Astrocyte (in vitro differentiated cells and primary cell): ENCODE data around the gene ZZZ3. TPM values are rescaled to one million over a fixed set of nuclear protein-coding genes. Genes with fewer than 3 reads are reported as not detected.
"Not testable (repeated sequence)": the region's sequence is repeated elsewhere in the genome, so short reads cannot be mapped to it uniquely, and the experiment has no call there.

Experiments used
- DNase-seq: peaks from one replicate; pipeline ENCODE4 v3.0.0-alpha.2; 2010; ENCODE audit warnings: low read depth
- FAIRE-seq: peaks from 2 replicates; lab custom pipeline; 2011; peaks lifted over from hg19 to GRCh38; lab: Jason Lieb, UNC
- H2AFZ ChIP-seq: 2 replicates; pipeline ENCODE4 v1.6.0; 2012; ENCODE audit warnings: low read depth, low read length, inconsistent platforms
- H3K27ac ChIP-seq: 2 replicates; pipeline ENCODE4 v1.5.1; 2011; ENCODE audit warnings: low read depth, low read length, inconsistent platforms
- H3K27me3 ChIP-seq: 2 replicates; pipeline ENCODE4 v1.6.0; 2011; ENCODE audit warnings: low read length, inconsistent platforms; ENCODE audit not compliant: insufficient read depth
- H3K36me3 ChIP-seq: 2 replicates; pipeline ENCODE4 v1.5.1; 2011; ENCODE audit warnings: low read length, inconsistent platforms; ENCODE audit not compliant: insufficient read depth
- H3K4me1 ChIP-seq: 2 replicates; pipeline ENCODE4 v1.5.1; 2011; ENCODE audit warnings: low read length, inconsistent platforms; ENCODE audit not compliant: insufficient read depth
- H3K4me2 ChIP-seq: 2 replicates; pipeline ENCODE4 v1.6.0; 2012; ENCODE audit warnings: low read length, inconsistent platforms
- H3K4me3 ChIP-seq: 2 replicates; pipeline ENCODE4 v1.5.1; 2011; ENCODE audit warnings: low read depth, mild to moderate bottlenecking, low read length, inconsistent platforms; ENCODE audit not compliant: insufficient read depth
- H3K79me2 ChIP-seq: 2 replicates; pipeline ENCODE4 v1.6.0; 2012; ENCODE audit warnings: mild to moderate bottlenecking, low read length, inconsistent platforms; ENCODE audit not compliant: insufficient read depth
- H3K9ac ChIP-seq: 2 replicates; pipeline ENCODE4 v1.6.0; 2012; ENCODE audit warnings: mild to moderate bottlenecking, low read length, inconsistent platforms
- H3K9me3 ChIP-seq: 2 replicates; pipeline ENCODE4 v1.5.1; 2012; ENCODE audit warnings: low read depth, mild to moderate bottlenecking, low read length, inconsistent platforms; ENCODE audit not compliant: insufficient read depth
- H4K20me1 ChIP-seq: 2 replicates; pipeline ENCODE4 v1.6.0; 2012; ENCODE audit warnings: low read length, inconsistent platforms; ENCODE audit not compliant: insufficient read depth
- H3K27ac Mint-ChIP-seq: one replicate; pipeline ENCODE4 v1.8.0; 2021; ENCODE audit warnings: mild to moderate bottlenecking, mixed read lengths; ENCODE audit not compliant: unreplicated experiment
- H3K27me3 Mint-ChIP-seq: one replicate; pipeline ENCODE4 v1.8.0; 2021; ENCODE audit warnings: low read depth, mixed read lengths; ENCODE audit not compliant: unreplicated experiment
- H3K36me3 Mint-ChIP-seq: one replicate; pipeline ENCODE4 v1.8.0; 2021; ENCODE audit warnings: low read depth, mixed read lengths; ENCODE audit not compliant: unreplicated experiment
- H3K4me1 Mint-ChIP-seq: one replicate; pipeline ENCODE4 v1.8.0; 2021; ENCODE audit warnings: low read depth, mixed read lengths; ENCODE audit not compliant: unreplicated experiment
- H3K4me3 Mint-ChIP-seq: one replicate; pipeline ENCODE4 v1.8.0; 2021; ENCODE audit warnings: mild to moderate bottlenecking, moderate library complexity, mixed read lengths; ENCODE audit not compliant: unreplicated experiment
- H3K9me3 Mint-ChIP-seq: one replicate; pipeline ENCODE4 v1.8.0; 2021; ENCODE audit warnings: mild to moderate bottlenecking, mixed read lengths; ENCODE audit not compliant: unreplicated experiment
- EZH2 ChIP-seq: IDR thresholded peaks from 2 replicates; pipeline ENCODE4 v1.6.1; 2012; ENCODE audit warnings: mild to moderate bottlenecking, low read length, inconsistent platforms; ENCODE audit not compliant: insufficient read depth
- total RNA-seq: library from RNA; stranded (reverse); gene quantifications from 2 replicates; pipeline ENCODE4 v1.2.1, GENCODE V29; 2021
- TF ChIP-seq, protein P1 (sequence below): IDR thresholded peaks from 2 replicates; pipeline ENCODE4 v1.5.1; 2011; ENCODE audit warnings: low read depth, mild to moderate bottlenecking, inconsistent platforms, low read length, moderate library complexity; ENCODE audit not compliant: insufficient read depth

Gene ZZZ3
- total RNA-seq, 1 donor from 2014 or later = 48.4 TPM

DNA sequence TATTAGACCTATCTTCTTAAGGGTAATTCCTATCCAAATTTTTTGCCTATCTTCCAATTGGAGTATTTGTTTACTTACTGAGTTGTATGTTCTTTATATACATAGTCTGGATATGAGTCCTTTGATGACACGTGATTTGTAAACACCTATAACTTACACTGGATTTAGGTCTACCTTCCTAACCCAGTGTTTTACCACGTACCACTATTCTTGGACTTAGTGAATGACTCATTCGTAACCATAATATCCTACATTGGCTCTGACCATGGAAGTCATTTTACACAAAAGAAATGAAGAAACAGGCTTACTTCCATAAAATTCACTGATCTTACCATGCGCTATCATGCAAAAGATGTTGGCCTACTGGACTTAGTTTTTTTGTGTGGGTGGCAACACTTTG, 23.9 kb upstream of the ZZZ3 start:
- H3K9me3 ChIP-seq = no peaks in the 10 kb centered on the region
- no peak overlapping the region for H3K4me3 ChIP-seq
- no peak overlapping the region for H3K4me3 Mint-ChIP-seq
- peaks cover 24% of the 10 kb centered on the region for H3K36me3 ChIP-seq
- no peak overlapping the region for H3K9ac ChIP-seq
- no peaks in the 10 kb centered on the region for H3K4me1 ChIP-seq
- peaks cover 6% of the 10 kb centered on the region for H3K36me3 Mint-ChIP-seq
- FAIRE-seq = peak; percentile 84
- TF ChIP-seq, protein P1, sequence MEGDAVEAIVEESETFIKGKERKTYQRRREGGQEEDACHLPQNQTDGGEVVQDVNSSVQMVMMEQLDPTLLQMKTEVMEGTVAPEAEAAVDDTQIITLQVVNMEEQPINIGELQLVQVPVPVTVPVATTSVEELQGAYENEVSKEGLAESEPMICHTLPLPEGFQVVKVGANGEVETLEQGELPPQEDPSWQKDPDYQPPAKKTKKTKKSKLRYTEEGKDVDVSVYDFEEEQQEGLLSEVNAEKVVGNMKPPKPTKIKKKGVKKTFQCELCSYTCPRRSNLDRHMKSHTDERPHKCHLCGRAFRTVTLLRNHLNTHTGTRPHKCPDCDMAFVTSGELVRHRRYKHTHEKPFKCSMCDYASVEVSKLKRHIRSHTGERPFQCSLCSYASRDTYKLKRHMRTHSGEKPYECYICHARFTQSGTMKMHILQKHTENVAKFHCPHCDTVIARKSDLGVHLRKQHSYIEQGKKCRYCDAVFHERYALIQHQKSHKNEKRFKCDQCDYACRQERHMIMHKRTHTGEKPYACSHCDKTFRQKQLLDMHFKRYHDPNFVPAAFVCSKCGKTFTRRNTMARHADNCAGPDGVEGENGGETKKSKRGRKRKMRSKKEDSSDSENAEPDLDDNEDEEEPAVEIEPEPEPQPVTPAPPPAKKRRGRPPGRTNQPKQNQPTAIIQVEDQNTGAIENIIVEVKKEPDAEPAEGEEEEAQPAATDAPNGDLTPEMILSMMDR = no peak
- no peak for TF ChIP-seq EZH2
- H3K4me2 ChIP-seq = no peak overlapping the region
- DNase-seq = no peak
- no peaks in the 10 kb centered on the region for H3K79me2 ChIP-seq
- no peaks in the 10 kb centered on the region for H3K27me3 ChIP-seq
- H3K27ac Mint-ChIP-seq = no peak overlapping the region
- peaks cover 1% of the 10 kb centered on the region for H3K9me3 Mint-ChIP-seq
- H3K4me1 Mint-ChIP-seq = peaks cover 4% of the 10 kb centered on the region
- H3K27me3 Mint-ChIP-seq = no peaks in the 10 kb centered on the region
- no peak overlapping the region for H3K27ac ChIP-seq
- no peak overlapping the region for H2AFZ ChIP-seq
- no peaks in the 10 kb centered on the region for H4K20me1 ChIP-seq

DNA sequence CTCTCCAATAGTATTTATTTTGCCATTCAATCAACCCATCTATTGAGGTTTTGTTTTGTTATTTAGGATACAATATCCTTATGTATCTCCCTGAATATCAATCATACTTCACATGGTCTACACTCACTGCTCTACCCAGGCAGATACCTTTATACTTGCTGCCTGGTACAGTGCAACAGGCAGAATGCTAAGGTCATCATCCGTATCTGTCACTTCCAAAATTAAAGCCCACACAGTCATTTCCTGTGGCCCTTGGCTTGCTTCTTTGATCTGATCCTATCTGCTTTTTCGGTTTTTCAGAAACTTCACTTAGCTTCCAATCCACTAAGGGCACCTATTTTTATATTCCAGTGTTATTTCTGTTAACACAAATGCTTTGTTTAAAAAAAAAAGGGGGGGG, 22.3 kb upstream of the ZZZ3 start:
- Histone ChIP-seq H3K4me2 (no peak overlapping the region), H3K36me3 (peaks cover 15% of the 10 kb centered on the region), H3K9me3 (no peaks in the 10 kb centered on the region), H4K20me1 (no peaks in the 10 kb centered on the region), H2AFZ (no peak overlapping the region), H3K27me3 (no peaks in the 10 kb centered on the region), H3K79me2 (no peaks in the 10 kb centered on the region), H3K4me1 (no peaks in the 10 kb centered on the region), H3K27ac (no peak overlapping the region), H3K9ac (no peak overlapping the region), H3K4me3 (no peak overlapping the region)
- no peak for DNase-seq
- Mint-ChIP-seq H3K4me3 (no peak overlapping the region), H3K36me3 (peaks cover 6% of the 10 kb centered on the region), H3K4me1 (peaks cover 4% of the 10 kb centered on the region), H3K27ac (no peak overlapping the region), H3K9me3 (peaks cover 1% of the 10 kb centered on the region), H3K27me3 (no peaks in the 10 kb centered on the region)
- FAIRE-seq = no peak
- TF ChIP-seq EZH2 = no peak
- TF ChIP-seq, protein P1 = no peak

- not testable (repeated sequence) for H3K36me3 ChIP-seq
These were observed 17.2 kb upstream of the ZZZ3 start for GRCh38 chr1:77699673-77700072.

More at GRCh38 chr1:77699673-77700072, 17.2 kb upstream of the ZZZ3 start:
- not testable (repeated sequence) for H2AFZ ChIP-seq, DNase-seq, H3K27me3 ChIP-seq, H3K4me1 Mint-ChIP-seq, H3K4me2 ChIP-seq, H3K27ac Mint-ChIP-seq, H3K9ac ChIP-seq, H3K36me3 Mint-ChIP-seq, H3K27ac ChIP-seq, H4K20me1 ChIP-seq, H3K4me3 Mint-ChIP-seq, H3K4me1 ChIP-seq, H3K9me3 ChIP-seq, H3K9me3 Mint-ChIP-seq, FAIRE-seq, H3K27me3 Mint-ChIP-seq, H3K79me2 ChIP-seq, H3K4me3 ChIP-seq
